ENCODE measurements around the gene WNK3. TPM values are rescaled to one million over a fixed set of nuclear protein-coding genes. Genes with fewer than 3 reads are reported as not detected.

WNK3 gene
- total and polyA plus RNA-seq, 7 donors = 0.01 to 0.34 (median 0.15) TPM

- WGBS, 3 donors = 68 to 95% (median 89%) methylated on average over 2 of the region's 2 CpGs
- no peaks in the 10 kb centered on the region for H3K27me3 ChIP-seq (ENCODE audit: insufficient read depth in 3 of 3, low read length in 2 of 3)
- intact Hi-C loops (cut with DNase I) = loop anchor here in 1 of 2 donors (10.0 kb wide), 1 partner anchor 73 kb away; no protein-coding TSS in a partner anchor
- H3K4me1 ChIP-seq = no peaks in the 10 kb centered on the region
- no peak overlapping the region for H3K27ac ChIP-seq
- DNase-seq = no peak
- no peaks in the 10 kb centered on the region for H3K9me3 ChIP-seq
- no peak for ATAC-seq
- no peak for TF ChIP-seq CTCF (IDR thresholded peaks at IDR 0.05)
- no peak overlapping the region for H3K4me3 ChIP-seq
- no peaks in the 10 kb centered on the region for H3K36me3 ChIP-seq (ENCODE audit: insufficient read depth in 1 of 2, low read depth in 1 of 2)
Measured at GRCh38 chrX:54271664-54272063, 86.2 kb downstream of the WNK3 start.

GRCh38 chrX:54248309-54248708 is 109.5 kb downstream of the WNK3 start:
- Histone ChIP-seq H3K27ac (no peak overlapping the region), H3K9me3 (no peaks in the 10 kb centered on the region), H3K4me3 (no peak overlapping the region), H3K4me1 (no peaks in the 10 kb centered on the region), H3K27me3 (ENCODE audit: insufficient read depth in 3 of 3, low read length in 2 of 3) (peaks cover 0 to 2% (median 0%) of the 10 kb centered on the region in 3 donors), H3K36me3 (ENCODE audit: insufficient read depth in 1 of 2, low read depth in 1 of 2) (no peaks in the 10 kb centered on the region)
- WGBS, 3 donors = 48 to 71% (median 57%) methylated on average over 1 of the region's 1 CpG
- DNase-seq = no peak
- intact Hi-C loops (cut with DNase I) = no loop called here
- TF ChIP-seq CTCF (IDR thresholded peaks at IDR 0.05) = peak; percentile 21
- peak; percentile 73 to 79 (median 78) for ATAC-seq

DNA sequence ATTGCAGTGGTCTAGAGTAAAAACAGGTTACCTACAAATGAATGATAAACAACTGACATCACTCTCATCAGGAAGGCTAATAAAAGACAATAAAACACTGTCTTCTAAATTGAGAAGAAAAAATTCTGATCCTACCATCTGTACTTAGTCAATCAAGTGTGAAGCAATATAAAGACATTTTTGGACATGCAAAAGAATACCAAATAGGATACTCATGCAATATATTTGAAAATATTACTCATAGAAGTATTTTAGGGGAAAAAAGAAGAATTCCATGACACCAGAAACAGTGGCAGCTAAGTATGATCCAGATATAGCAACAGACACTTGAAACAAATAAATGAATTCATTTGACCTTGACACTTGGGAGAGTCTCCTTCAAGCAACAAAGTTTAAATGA is 111.0 kb downstream of the WNK3 start:
- H3K27ac ChIP-seq = no peak overlapping the region
- intact Hi-C loops (cut with DNase I) = no loop called here

GRCh38 chrX:54238588-54238987 is 119.3 kb downstream of the WNK3 start:
- DNase-seq = no peak
- Histone ChIP-seq H3K27me3 (ENCODE audit: insufficient read depth in 3 of 3, low read length in 2 of 3) (peaks cover 0 to 12% (median 0%) of the 10 kb centered on the region in 3 donors), H3K36me3 (ENCODE audit: insufficient read depth in 1 of 2, low read depth in 1 of 2) (no peaks in the 10 kb centered on the region), H3K4me1 (no peaks in the 10 kb centered on the region), H3K27ac (no peak overlapping the region), H3K9me3 (no peaks in the 10 kb centered on the region), H3K4me3 (no peak overlapping the region)
- no peak for TF ChIP-seq CTCF (IDR thresholded peaks at IDR 0.05)
- intact Hi-C loops (cut with DNase I) = no loop called here
- no peak for ATAC-seq
- WGBS, 3 donors = 96 to 98% (median 98%) methylated on average over 4 of the region's 4 CpGs

More for the DNA sequence above, 111.0 kb downstream of the WNK3 start:
- peaks cover 0 to 2% (median 0%) of the 10 kb centered on the region in 3 donors for H3K27me3 ChIP-seq (ENCODE audit: insufficient read depth in 3 of 3, low read length in 2 of 3)
- no peaks in the 10 kb centered on the region for H3K36me3 ChIP-seq (ENCODE audit: insufficient read depth in 1 of 2, low read depth in 1 of 2)
- H3K9me3 ChIP-seq = no peaks in the 10 kb centered on the region
- ATAC-seq (no peak), DNase-seq (no peak)
- no peaks in the 10 kb centered on the region for H3K4me1 ChIP-seq
- TF ChIP-seq CTCF (IDR thresholded peaks at IDR 0.05) = no peak
- H3K4me3 ChIP-seq = no peak overlapping the region

- TF ChIP-seq CTCF (IDR thresholded peaks at IDR 0.05) = no peak
- Histone ChIP-seq H3K36me3 (ENCODE audit: insufficient read depth in 1 of 2, low read depth in 1 of 2) (no peaks in the 10 kb centered on the region), H3K4me1 (no peaks in the 10 kb centered on the region), H3K9me3 (no peaks in the 10 kb centered on the region), H3K27ac (no peak overlapping the region), H3K4me3 (no peak overlapping the region), H3K27me3 (ENCODE audit: insufficient read depth in 3 of 3, low read length in 2 of 3) (peaks cover 0 to 12% (median 0%) of the 10 kb centered on the region in 3 donors)
- intact Hi-C loops (cut with DNase I) = no loop called here
- 71 to 89% (median 84%) methylated on average over 4 of the region's 4 CpGs for WGBS, 3 donors
- no peak for ATAC-seq
- DNase-seq = no peak
Measured at GRCh38 chrX:54237014-54237413, 120.8 kb downstream of the WNK3 start.

Measured in psoas muscle (tissue), 8 donors.